ENCODE measurements around the gene WWOX.
"Not testable (repeated sequence)": the region's sequence is repeated elsewhere in the genome, so short reads cannot be mapped to it uniquely, and the experiment has no call there.

WWOX gene

GRCh38 chr16:78689028-78689427 is 589.6 kb downstream of the WWOX start:
- no peak for TF ChIP-seq CTCF (IDR thresholded peaks at IDR 0.05; ENCODE audit: control extremely low read depth, extremely low read depth, low read depth, missing control alignments)
- CTCF ChIA-PET, result interaction anchor here (2.5 kb wide), 1 partner anchor 13 kb away, joined by 5 read pairs; no protein-coding TSS in a partner anchor
- DNase-seq (ENCODE audit: extremely low spot score), result no peak

GRCh38 chr16:78689536-78689935 is 590.1 kb downstream of the WWOX start:
- POLR2A ChIA-PET, result no interaction called here
- no peak for DNase-seq (ENCODE audit: extremely low spot score)
- no peak for TF ChIP-seq CTCF (IDR thresholded peaks at IDR 0.05; ENCODE audit: control extremely low read depth, extremely low read depth, low read depth, missing control alignments)
- CTCF ChIA-PET, result interaction anchor here (2.5 kb wide), 1 partner anchor 13 kb away, joined by 5 read pairs; no protein-coding TSS in a partner anchor

More at GRCh38 chr16:78689028-78689427, 589.6 kb downstream of the WWOX start:
- POLR2A ChIA-PET, result no interaction called here

- POLR2A ChIA-PET, result no interaction called here
- CTCF ChIA-PET, result interaction anchor here (0.9 to 2.5 kb wide), 2 partner anchors 12 to 80 kb away, joined by 4 to 5 read pairs; no protein-coding TSS in a partner anchor
- TF ChIP-seq CTCF (IDR thresholded peaks at IDR 0.05; ENCODE audit: control extremely low read depth, extremely low read depth, low read depth, missing control alignments), result no peak
- DNase-seq (ENCODE audit: extremely low spot score), result no peak
Observed at GRCh38 chr16:78690510-78690909, 591.1 kb downstream of the WWOX start.

- CTCF ChIA-PET, result interaction anchor here (1.2 kb wide), 1 partner anchor 36 kb away, joined by 3 read pairs; no protein-coding TSS in a partner anchor
- DNase-seq (ENCODE audit: extremely low spot score); POLR2A ChIA-PET: not testable (repeated sequence)
Observed at GRCh38 chr16:78691746-78692145, 592.3 kb downstream of the WWOX start.

- CTCF ChIA-PET, result interaction anchor here (1.0 to 1.1 kb wide), 2 partner anchors 8 to 12 kb away, joined by 3 read pairs; no protein-coding TSS in a partner anchor
- POLR2A ChIA-PET, result no interaction called here
- no peak for TF ChIP-seq CTCF (IDR thresholded peaks at IDR 0.05; ENCODE audit: control extremely low read depth, extremely low read depth, low read depth, missing control alignments)
- no peak for DNase-seq (ENCODE audit: extremely low spot score)
Observed at GRCh38 chr16:78693496-78693895, 594.0 kb downstream of the WWOX start.

GRCh38 chr16:78694414-78694813 is 595.0 kb downstream of the WWOX start:
- CTCF ChIA-PET, result no interaction called here
- TF ChIP-seq CTCF (IDR thresholded peaks at IDR 0.05; ENCODE audit: control extremely low read depth, extremely low read depth, low read depth, missing control alignments), result no peak
- DNase-seq (ENCODE audit: extremely low spot score), result no peak
- POLR2A ChIA-PET, result no interaction called here

- TF ChIP-seq CTCF (IDR thresholded peaks at IDR 0.05; ENCODE audit: control extremely low read depth, extremely low read depth, low read depth, missing control alignments), result no peak
- ChIA-PET CTCF (no interaction called here), POLR2A (no interaction called here)
- DNase-seq (ENCODE audit: extremely low spot score), result no peak
Observed at GRCh38 chr16:78695391-78695790, 595.9 kb downstream of the WWOX start.
